ENCODE data around the gene EIF2S2.

The EIF2S2 gene

GRCh38 chr20:34061695-34062094 is 50.3 kb downstream of the EIF2S2 start:
- no peak for DNase-seq

- DNase-seq, result no peak
Observed at GRCh38 chr20:34060970-34061369, 51.1 kb downstream of the EIF2S2 start.

GRCh38 chr20:34058831-34059230 is 53.2 kb downstream of the EIF2S2 start:
- DNase-seq, result no peak

GRCh38 chr20:34055290-34055689 is 56.8 kb downstream of the EIF2S2 start:
- no peak for DNase-seq

GRCh38 chr20:34052414-34052813 is 59.6 kb downstream of the EIF2S2 start:
- no peak for DNase-seq

- no peak for DNase-seq
Observed at GRCh38 chr20:34049897-34050695, 61.9 kb downstream of the EIF2S2 start.

- peak in 1 of 4 experiments; percentile 12 for DNase-seq
Observed at GRCh38 chr20:34049389-34049788, 62.7 kb downstream of the EIF2S2 start.

GRCh38 chr20:34047917-34048316 is 64.1 kb downstream of the EIF2S2 start:
- DNase-seq, result no peak

GRCh38 chr20:34047010-34047687 is 64.9 kb downstream of the EIF2S2 start:
- DNase-seq, result no peak

- no peak for DNase-seq
Observed at GRCh38 chr20:34045930-34046725, 65.9 kb downstream of the EIF2S2 start.

GRCh38 chr20:34045294-34045693 is 66.7 kb downstream of the EIF2S2 start:
- DNase-seq, result peak; percentile 42 to 65 (median 58)

GRCh38 chr20:34043025-34043424 is 69.0 kb downstream of the EIF2S2 start:
- DNase-seq, result no peak

- peak in 1 of 4 experiments; percentile 10 for DNase-seq
Observed at GRCh38 chr20:34042262-34042661, 69.8 kb downstream of the EIF2S2 start.

GRCh38 chr20:34041226-34041625 is 70.8 kb downstream of the EIF2S2 start:
- DNase-seq, result no peak

- no peak for DNase-seq
Observed at GRCh38 chr20:34040300-34040995, 71.6 kb downstream of the EIF2S2 start.
